ENCODE data around the gene COL23A1.

DNA sequence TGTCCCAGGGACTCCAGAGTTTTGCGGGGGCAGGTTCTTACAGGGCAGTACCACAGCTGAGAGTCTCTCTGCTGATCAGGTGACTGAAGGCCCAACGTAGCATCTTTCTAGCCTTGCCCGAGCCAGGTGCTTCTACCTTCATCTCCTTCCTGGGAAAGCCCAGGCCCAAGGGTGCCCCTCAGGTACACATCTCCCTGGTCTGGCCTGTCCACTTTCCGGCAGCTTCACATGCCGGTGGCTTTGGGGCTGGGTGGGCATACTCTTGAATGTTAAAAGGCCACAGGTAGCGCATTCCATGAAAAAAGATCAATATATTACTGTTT, 351.9 kb downstream of the COL23A1 start:
- TF ChIP-seq POLR2A (IDR thresholded peaks at IDR 0.05; ENCODE audit: low read length) (no peak), GATA1 (IDR thresholded peaks at IDR 0.05; ENCODE audit: low read depth, low read length) (no peak)
